OCI-LY1 (cell line): ENCODE results near the gene DCTN3.

Source experiments
- H2AFZ ChIP-seq: fragments of 200-600 bp; sonication (generic), shearing (Covaris generic); 2 replicates; pipeline ENCODE4 v1.6.0; 2014; ENCODE audit warnings: antibody characterized with exemption, mild to moderate bottlenecking, low read length
- H3F3A ChIP-seq: fragments of 200-600 bp; sonication (generic), shearing (Covaris generic); 2 replicates; pipeline ENCODE4 v1.6.0; 2014; ENCODE audit warnings: mild to moderate bottlenecking, antibody characterized with exemption, low read length, moderate library complexity; ENCODE audit not compliant: insufficient read depth
- H3K27ac ChIP-seq: fragments of 200-600 bp; sonication (generic); 2 replicates; pipeline ENCODE4 v1.5.1; 2014; ENCODE audit warnings: low read length, mixed run types, mild to moderate bottlenecking, low read depth; ENCODE audit not compliant: poor library complexity, severe bottlenecking
- H3K27me3 ChIP-seq: fragments of 200-600 bp; sonication (generic); 2 replicates; pipeline ENCODE4 v1.6.0; 2014; ENCODE audit warnings: antibody characterized with exemption, mild to moderate bottlenecking, low read length, moderate library complexity; ENCODE audit not compliant: insufficient read depth
- H3K36me3 ChIP-seq: fragments of 200-600 bp; sonication (generic); 2 replicates; pipeline ENCODE4 v1.6.1; 2014; ENCODE audit warnings: mild to moderate bottlenecking, antibody characterized with exemption, low read length, moderate library complexity, mixed read lengths; ENCODE audit not compliant: insufficient read depth
- H3K4me1 ChIP-seq: fragments of 200-600 bp; sonication (generic); 2 replicates; pipeline ENCODE4 v1.5.1; 2014; ENCODE audit warnings: mild to moderate bottlenecking, low read length, moderate library complexity; ENCODE audit not compliant: insufficient read depth, severe bottlenecking
- H3K4me2 ChIP-seq: fragments of 200-600 bp; sonication (generic), shearing (Covaris generic); 2 replicates; pipeline ENCODE4 v1.6.1; 2014; ENCODE audit warnings: low read length
- H3K4me3 ChIP-seq: fragments of 200-600 bp; sonication (generic); 2 replicates; pipeline ENCODE4 v1.5.1; 2014; ENCODE audit warnings: low read length, low read depth, mild to moderate bottlenecking, mixed read lengths; ENCODE audit not compliant: poor library complexity, severe bottlenecking
- H3K79me2 ChIP-seq: fragments of 200-600 bp; shearing (Covaris generic); 2 replicates; pipeline ENCODE4 v1.6.1; 2016; ENCODE audit warnings: mixed run types, low read length, mixed read lengths; ENCODE audit not compliant: insufficient read depth
- H3K9ac ChIP-seq: fragments of 200-600 bp; sonication (generic), shearing (Covaris generic); 2 replicates; pipeline ENCODE4 v1.6.1; 2014; ENCODE audit warnings: mild to moderate bottlenecking, low read length, mixed read lengths
- H3K9me2 ChIP-seq: fragments of 200-600 bp; sonication (generic), shearing (Covaris generic); 2 replicates; pipeline ENCODE4 v1.6.1; 2014; ENCODE audit warnings: low read depth, mild to moderate bottlenecking, low read length, mixed read lengths
- H3K9me3 ChIP-seq: fragments of 200-600 bp; shearing (Covaris generic); 2 replicates; pipeline ENCODE4 v1.6.1; 2014; ENCODE audit warnings: low read length, mixed read lengths
- H4K20me1 ChIP-seq: fragments of 200-600 bp; sonication (generic), shearing (Covaris generic); 2 replicates; pipeline ENCODE4 v1.6.0; 2016; ENCODE audit warnings: mild to moderate bottlenecking, low read length; ENCODE audit not compliant: insufficient read depth
- CTCF ChIP-seq: fragments of 200-600 bp; sonication (generic), shearing (Covaris generic); IDR thresholded peaks from 2 replicates; pipeline ENCODE4 v1.5.1; 2017; ENCODE audit warnings: mild to moderate bottlenecking, antibody characterized with exemption, low read length, moderate library complexity, mixed read lengths
- EZH2 ChIP-seq: fragments of 200-600 bp; sonication (generic), shearing (Covaris generic); IDR thresholded peaks from 2 replicates; pipeline ENCODE4 v1.8.0; 2017; ENCODE audit warnings: borderline replicate concordance, mixed run types, mild to moderate bottlenecking, antibody characterized with exemption, low read length, moderate library complexity, mixed read lengths

Gene DCTN3

GRCh38 chr9:34568774-34569173, 51.5 kb downstream of the DCTN3 start:
- H3K79me2 ChIP-seq: no peaks in the 10 kb centered on the region
- no peak overlapping the region for H3K9ac ChIP-seq
- H3K9me2 ChIP-seq: no peaks in the 10 kb centered on the region
- H3K4me3 ChIP-seq: no peak overlapping the region
- H3K27me3 ChIP-seq: peaks cover 11% of the 10 kb centered on the region
- no peaks in the 10 kb centered on the region for H3K4me1 ChIP-seq
- H2AFZ ChIP-seq: no peak overlapping the region
- H3K27ac ChIP-seq: no peak overlapping the region
- no peaks in the 10 kb centered on the region for H3F3A ChIP-seq
- H4K20me1 ChIP-seq: no peaks in the 10 kb centered on the region
- TF ChIP-seq CTCF (no peak), EZH2 (no peak)
- no peaks in the 10 kb centered on the region for H3K36me3 ChIP-seq
- H3K4me2 ChIP-seq: no peak overlapping the region
- no peaks in the 10 kb centered on the region for H3K9me3 ChIP-seq

- Histone ChIP-seq H3K27ac (no peak overlapping the region), H2AFZ (no peak overlapping the region), H3F3A (no peaks in the 10 kb centered on the region), H3K4me2 (no peak overlapping the region), H3K9me2 (no peaks in the 10 kb centered on the region), H3K4me1 (no peaks in the 10 kb centered on the region), H3K9ac (no peak overlapping the region), H3K27me3 (peaks cover 12% of the 10 kb centered on the region), H4K20me1 (no peaks in the 10 kb centered on the region), H3K36me3 (no peaks in the 10 kb centered on the region), H3K9me3 (no peaks in the 10 kb centered on the region), H3K79me2 (no peaks in the 10 kb centered on the region), H3K4me3 (no peak overlapping the region)
- no peak for TF ChIP-seq CTCF
- no peak for TF ChIP-seq EZH2
These were observed 52.2 kb downstream of the DCTN3 start for GRCh38 chr9:34568133-34568532.

GRCh38 chr9:34566972-34567371, 53.3 kb downstream of the DCTN3 start:
- no peak overlapping the region for H3K9ac ChIP-seq
- TF ChIP-seq CTCF (no peak), EZH2 (no peak)
- H3K4me1 ChIP-seq: no peaks in the 10 kb centered on the region
- no peak overlapping the region for H2AFZ ChIP-seq
- H3K9me2 ChIP-seq: no peaks in the 10 kb centered on the region
- no peak overlapping the region for H3K4me3 ChIP-seq
- peaks cover 12% of the 10 kb centered on the region; the same call in 1 of the 2 replicates for H3K27me3 ChIP-seq
- no peaks in the 10 kb centered on the region for H3K36me3 ChIP-seq
- no peak overlapping the region for H3K27ac ChIP-seq
- no peaks in the 10 kb centered on the region for H3F3A ChIP-seq
- H3K79me2 ChIP-seq: no peaks in the 10 kb centered on the region
- H3K9me3 ChIP-seq: no peaks in the 10 kb centered on the region
- no peak overlapping the region for H3K4me2 ChIP-seq
- H4K20me1 ChIP-seq: no peaks in the 10 kb centered on the region
